Measurements from ENCODE around the gene YWHAH. TPM values are rescaled to one million over a fixed set of nuclear protein-coding genes. Genes with fewer than 3 reads are reported as not detected.

Gene YWHAH
- polyA plus RNA-seq, 3 donors: 59.5 to 136 (median 132) TPM

DNA sequence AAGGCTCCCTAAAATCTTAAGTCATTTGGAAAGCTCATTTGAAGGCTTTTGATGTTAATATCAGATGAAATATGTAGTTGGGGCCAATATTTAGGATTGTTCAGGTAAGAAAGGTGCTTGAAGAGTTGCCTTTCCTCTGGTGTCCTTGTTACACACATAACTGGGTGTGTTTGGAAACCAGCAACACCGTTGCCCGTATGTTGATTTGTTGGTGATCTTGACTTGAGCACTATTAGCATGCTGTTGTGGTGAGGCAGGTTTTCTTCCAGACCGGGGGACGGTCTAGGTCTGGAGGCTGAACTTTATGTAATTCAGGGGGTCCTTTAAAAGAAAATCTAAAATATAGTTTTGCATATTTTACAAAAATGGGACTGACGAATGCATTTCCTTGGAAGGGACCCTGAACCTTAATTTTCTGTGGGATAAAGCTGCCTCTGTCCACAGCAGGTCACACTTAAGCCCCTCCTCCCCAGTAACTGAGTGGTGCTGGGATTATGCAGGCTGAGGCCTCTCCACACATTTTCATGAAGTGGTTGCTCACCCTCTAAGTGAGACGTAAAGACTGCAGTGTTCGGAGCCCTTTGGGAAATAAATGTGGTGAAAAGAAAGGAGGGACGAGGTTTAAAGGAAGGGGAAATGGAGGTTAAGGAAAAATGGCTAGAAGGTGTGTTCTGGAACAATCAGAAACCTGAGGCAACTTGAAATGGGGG lies 1.8 kb downstream of the YWHAH start:
- Mint-ChIP-seq H3K4me3 (no peak overlapping the region), H3K27me3 (ENCODE audit: low read depth in 3 of 3) (peaks cover 0 to 1% (median 0%) of the 10 kb centered on the region in 3 donors), H3K9me3 (no peaks in the 10 kb centered on the region), H3K36me3 (peaks cover 21 to 33% of the 10 kb centered on the region in 2 donors), H3K27ac (no peak overlapping the region), H3K4me1 (peaks cover 40% of the 10 kb centered on the region)
- Histone ChIP-seq H3K27ac (ENCODE audit: low read depth in 1 of 2, low read length in 2 of 2) (peak overlapping the region in 1 of 2 donors; percentile 85), H3K36me3 (replicated peaks in 1 of 2; ENCODE audit: control insufficient read depth in 1 of 2, insufficient read depth in 2 of 2, low read length in 2 of 2) (peaks cover 18 to 38% of the 10 kb centered on the region in 2 donors), H3K4me2 (replicated peaks; ENCODE audit: extremely low read depth, low read length, poor library complexity, severe bottlenecking) (peak overlapping the region; percentile 99), H4K20me1 (ENCODE audit: insufficient read depth, low read length) (peaks cover 62% of the 10 kb centered on the region), H3K9me3 (replicated peaks in 1 of 2; ENCODE audit: control insufficient read depth in 1 of 2, insufficient read depth in 1 of 2, low read length in 2 of 2) (no peaks in the 10 kb centered on the region), H3K79me2 (ENCODE audit: insufficient read depth, low read length) (peaks cover 66% of the 10 kb centered on the region), H3K4me3 (replicated peaks in 1 of 3; ENCODE audit: low read depth in 2 of 3, low read length in 3 of 3) (peak overlapping the region; percentile 79 to 99 (median 96)), H2AFZ (ENCODE audit: insufficient read depth, low read depth, low read length, poor library complexity, severe bottlenecking) (no peak overlapping the region), H3K27me3 (ENCODE audit: control insufficient read depth in 2 of 2, insufficient read depth in 2 of 2, low read length in 2 of 2) (no peaks in the 10 kb centered on the region), H3K9ac (ENCODE audit: insufficient read depth, low read length, poor library complexity, severe bottlenecking) (peak overlapping the region; percentile 78), H3K4me1 (ENCODE audit: control insufficient read depth in 1 of 2, insufficient read depth in 2 of 2, low read length in 2 of 2) (peaks cover 40 to 50% of the 10 kb centered on the region in 2 donors)
- TF ChIP-seq, protein P1, sequence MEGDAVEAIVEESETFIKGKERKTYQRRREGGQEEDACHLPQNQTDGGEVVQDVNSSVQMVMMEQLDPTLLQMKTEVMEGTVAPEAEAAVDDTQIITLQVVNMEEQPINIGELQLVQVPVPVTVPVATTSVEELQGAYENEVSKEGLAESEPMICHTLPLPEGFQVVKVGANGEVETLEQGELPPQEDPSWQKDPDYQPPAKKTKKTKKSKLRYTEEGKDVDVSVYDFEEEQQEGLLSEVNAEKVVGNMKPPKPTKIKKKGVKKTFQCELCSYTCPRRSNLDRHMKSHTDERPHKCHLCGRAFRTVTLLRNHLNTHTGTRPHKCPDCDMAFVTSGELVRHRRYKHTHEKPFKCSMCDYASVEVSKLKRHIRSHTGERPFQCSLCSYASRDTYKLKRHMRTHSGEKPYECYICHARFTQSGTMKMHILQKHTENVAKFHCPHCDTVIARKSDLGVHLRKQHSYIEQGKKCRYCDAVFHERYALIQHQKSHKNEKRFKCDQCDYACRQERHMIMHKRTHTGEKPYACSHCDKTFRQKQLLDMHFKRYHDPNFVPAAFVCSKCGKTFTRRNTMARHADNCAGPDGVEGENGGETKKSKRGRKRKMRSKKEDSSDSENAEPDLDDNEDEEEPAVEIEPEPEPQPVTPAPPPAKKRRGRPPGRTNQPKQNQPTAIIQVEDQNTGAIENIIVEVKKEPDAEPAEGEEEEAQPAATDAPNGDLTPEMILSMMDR (IDR thresholded peaks at IDR 0.05): no peak
- intact Hi-C loops (cut with micrococcal nuclease): loop anchor here (1.0 to 10.0 kb wide), 5 partner anchors 25 to 311 kb away; partner anchors contain the start of genes PISD (in 2 of the 2), DEPDC5 (in 1 of the 2) and PRR14L (in 1 of the 2)
- WGBS (ENCODE audit: insufficient coverage): 16% methylated on average over 5 of the region's 8 CpGs
- no peak for DNase-seq

DNA sequence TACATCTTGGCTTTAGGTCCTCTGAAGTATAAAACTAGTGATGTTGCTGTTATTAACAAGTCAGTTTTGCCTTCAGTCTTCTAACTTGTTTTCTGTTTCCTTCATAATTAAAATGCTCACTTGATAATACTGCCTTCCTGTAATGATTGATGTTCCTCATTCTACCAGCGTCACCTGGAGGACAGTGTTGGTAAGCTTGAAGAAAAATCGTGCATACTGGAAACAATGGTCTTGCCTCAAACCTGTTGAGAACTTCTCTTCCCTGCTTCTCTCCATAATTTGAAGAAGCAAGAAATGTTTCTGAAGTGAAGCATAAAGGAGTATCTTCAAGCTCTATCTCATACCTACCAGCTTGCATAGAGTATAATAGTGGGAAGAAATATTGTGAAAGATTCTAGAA lies 3.0 kb downstream of the YWHAH start:
- Histone ChIP-seq H3K27ac (ENCODE audit: low read depth in 1 of 2, low read length in 2 of 2) (peak overlapping the region in 1 of 2 donors; percentile 5), H3K27me3 (ENCODE audit: control insufficient read depth in 2 of 2, insufficient read depth in 2 of 2, low read length in 2 of 2) (no peaks in the 10 kb centered on the region), H3K4me3 (replicated peaks in 1 of 3; ENCODE audit: low read depth in 2 of 3, low read length in 3 of 3) (peak overlapping the region in 1 of 3 experiments; percentile 6), H4K20me1 (ENCODE audit: insufficient read depth, low read length) (peaks cover 73% of the 10 kb centered on the region), H3K4me1 (ENCODE audit: control insufficient read depth in 1 of 2, insufficient read depth in 2 of 2, low read length in 2 of 2) (peaks cover 43 to 54% of the 10 kb centered on the region in 2 donors), H3K9ac (ENCODE audit: insufficient read depth, low read length, poor library complexity, severe bottlenecking) (no peak overlapping the region), H3K36me3 (replicated peaks in 1 of 2; ENCODE audit: control insufficient read depth in 1 of 2, insufficient read depth in 2 of 2, low read length in 2 of 2) (peaks cover 18 to 48% of the 10 kb centered on the region in 2 donors), H3K9me3 (replicated peaks in 1 of 2; ENCODE audit: control insufficient read depth in 1 of 2, insufficient read depth in 1 of 2, low read length in 2 of 2) (no peaks in the 10 kb centered on the region), H3K4me2 (replicated peaks; ENCODE audit: extremely low read depth, low read length, poor library complexity, severe bottlenecking) (peak overlapping the region; percentile 99), H2AFZ (ENCODE audit: insufficient read depth, low read depth, low read length, poor library complexity, severe bottlenecking) (no peak overlapping the region), H3K79me2 (ENCODE audit: insufficient read depth, low read length) (peaks cover 78% of the 10 kb centered on the region)
- H3K4me1 Mint-ChIP-seq: peaks cover 45% of the 10 kb centered on the region
- no CpG with 5 or more reads among the region's 2 CpGs for WGBS (ENCODE audit: insufficient coverage)
- no peaks in the 10 kb centered on the region for H3K27me3 Mint-ChIP-seq (ENCODE audit: low read depth in 3 of 3)
- no peaks in the 10 kb centered on the region for H3K9me3 Mint-ChIP-seq
- no peak overlapping the region for H3K4me3 Mint-ChIP-seq
- peak overlapping the region in 6 of 7 donors; percentile 4 to 84 (median 18) for H3K27ac Mint-ChIP-seq
- intact Hi-C loops (cut with micrococcal nuclease): loop anchor here (2.0 to 10.0 kb wide), 4 partner anchors 24 to 312 kb away; partner anchors contain the start of genes PISD (in 2 of the 2), DEPDC5 (in 1 of the 2) and PRR14L (in 1 of the 2)
- DNase-seq: peak; percentile 38 to 58 (median 52)
- TF ChIP-seq, protein P1 (IDR thresholded peaks at IDR 0.05): peak; percentile 77
- peaks cover 22 to 41% of the 10 kb centered on the region in 2 donors for H3K36me3 Mint-ChIP-seq

Measured in CD14-positive monocyte (primary cell).